IMR-90 (cell line): ENCODE results near the gene MSH6. TPM values are rescaled to one million over a fixed set of nuclear protein-coding genes. Genes with fewer than 3 reads are reported as not detected.

Experiments
- ATAC-seq: fragments of 200-7000 bp; cut with Tn5 transposase; 2 replicates; pipeline ENCODE4 v1.9.1; 2020; ENCODE audit warnings: low read depth, mild to moderate bottlenecking, moderate library complexity
- BruUV-seq: library from RNA; stranded (reverse); fragments of 400-500 nt; replicated peaks from 2 replicates; lab custom pipeline; 2021; lab: Mats Ljungman, UMichigan
- CTCF ChIA-PET: fragments of 300-600 bp; formaldehyde crosslinking; extraction: SDS; loops from one replicate; lab custom pipeline; 2021; ENCODE audit warnings: antibody characterized with exemption; lab: Yijun Ruan, JAX
- POLR2A ChIA-PET: fragments of 300-600 bp; sonication (Branson Sonifier 250); formaldehyde crosslinking; loops from one replicate; lab custom pipeline; 2022; ENCODE audit warnings: antibody characterized with exemption; ENCODE audit not compliant: unreplicated experiment; lab: Charles Lee
- DNase-seq: peaks from one replicate; pipeline ENCODE4 v3.0.0; 2013
- H2AFZ ChIP-seq: replicated peaks from 2 replicates; pipeline ENCODE3; 2013; ENCODE audit warnings: low read length, mild to moderate bottlenecking; ENCODE audit not compliant: poor library complexity
- H2AK5ac ChIP-seq: 2 replicates; pipeline ENCODE4 v1.6.1; 2013; ENCODE audit warnings: low read depth, low read length, inconsistent platforms
- H2AK9ac ChIP-seq: replicated peaks from 2 replicates; pipeline ENCODE3; 2013; ENCODE audit warnings: mild to moderate bottlenecking, low read depth, low read length, moderate library complexity; ENCODE audit not compliant: poor library complexity
- H2BK120ac ChIP-seq: 2 replicates; pipeline ENCODE4 v1.6.1; 2013; ENCODE audit warnings: low read depth, low read length, inconsistent platforms
- H2BK15ac ChIP-seq: 3 replicates; pipeline ENCODE4 v1.6.1; 2013; ENCODE audit warnings: low read depth, low read length, inconsistent platforms
- H2BK20ac ChIP-seq: 2 replicates; pipeline ENCODE4 v1.6.1; 2013; ENCODE audit warnings: low read depth, mild to moderate bottlenecking, inconsistent platforms, low read length, moderate library complexity
- H2BK5ac ChIP-seq: 2 replicates; pipeline ENCODE4 v1.6.1; 2013; ENCODE audit warnings: mild to moderate bottlenecking, low read depth, low read length, inconsistent platforms; ENCODE audit not compliant: poor library complexity, severe bottlenecking
- H3K14ac ChIP-seq: replicated peaks from 2 replicates; pipeline ENCODE4 v1.6.1; 2013; ENCODE audit warnings: low read depth, low read length, inconsistent platforms
- H3K18ac ChIP-seq: 2 replicates; pipeline ENCODE4 v1.6.1; 2013; ENCODE audit warnings: low read depth, low read length, control low read depth
- H3K23ac ChIP-seq: 2 replicates; pipeline ENCODE4 v1.6.1; 2013; ENCODE audit warnings: low read depth, low read length, inconsistent platforms
- H3K27ac ChIP-seq: 2 replicates; pipeline ENCODE4 v1.5.1; 2013; ENCODE audit warnings: mild to moderate bottlenecking, control low read depth, low read length; ENCODE audit not compliant: insufficient read depth
- H3K27me3 ChIP-seq: 2 replicates; pipeline ENCODE4 v1.6.1; 2013; ENCODE audit warnings: low read length; ENCODE audit not compliant: control insufficient read depth, insufficient read depth
- H3K36me3 ChIP-seq: 2 replicates; pipeline ENCODE4 v1.6.1; 2013; ENCODE audit warnings: low read length, mixed read lengths; ENCODE audit not compliant: control insufficient read depth, insufficient read depth
- H3K4ac ChIP-seq: 2 replicates; pipeline ENCODE4 v1.6.1; 2013; ENCODE audit warnings: low read depth, low read length, inconsistent platforms
- H3K4me1 ChIP-seq: 2 replicates; pipeline ENCODE4 v1.6.1; 2013; ENCODE audit warnings: low read length, mixed read lengths; ENCODE audit not compliant: control insufficient read depth, insufficient read depth
- H3K4me2 ChIP-seq: 2 replicates; pipeline ENCODE4 v1.6.1; 2013; ENCODE audit warnings: low read depth, mild to moderate bottlenecking, control low read depth, low read length, moderate library complexity
- H3K4me3 ChIP-seq: 2 replicates; pipeline ENCODE4 v1.5.1; 2013; ENCODE audit warnings: low read depth, mild to moderate bottlenecking, control low read depth, low read length, moderate library complexity; ENCODE audit not compliant: insufficient read depth
- H3K56ac ChIP-seq: 2 replicates; pipeline ENCODE4 v1.6.1; 2013; ENCODE audit warnings: low read length, inconsistent platforms; ENCODE audit not compliant: insufficient read depth; ENCODE audit errors: extremely low read depth
- H3K79me1 ChIP-seq, 2 experiments: 2 replicates each; pipeline ENCODE4 v1.6.1; 2013; ENCODE audit warnings: low read length in 2 of 2, inconsistent platforms in 1 of 2, low read depth in 1 of 2
- H3K9ac ChIP-seq: 2 replicates; pipeline ENCODE4 v1.6.1; 2013; ENCODE audit warnings: low read depth, low read length, control low read depth
- H3K9me1 ChIP-seq: 2 replicates; pipeline ENCODE4 v1.6.1; 2013; ENCODE audit warnings: low read length, inconsistent platforms; ENCODE audit not compliant: insufficient read depth
- H3K9me3 ChIP-seq: 2 replicates; pipeline ENCODE4 v1.6.1; 2013; ENCODE audit warnings: low read length; ENCODE audit not compliant: control insufficient read depth, insufficient read depth
- H4K20me1 ChIP-seq: 2 replicates; pipeline ENCODE4 v1.6.1; 2013; ENCODE audit warnings: low read length, inconsistent platforms; ENCODE audit not compliant: insufficient read depth
- H4K5ac ChIP-seq: 2 replicates; pipeline ENCODE4 v1.6.1; 2013; ENCODE audit warnings: mild to moderate bottlenecking, low read depth, low read length, control low read depth
- H4K8ac ChIP-seq, 2 experiments: 2 replicates each; pipeline ENCODE4 v1.6.1; 2013; ENCODE audit warnings: low read depth in 2 of 2, low read length in 2 of 2, control low read depth in 1 of 2, inconsistent platforms in 1 of 2
- H4K91ac ChIP-seq: 2 replicates; pipeline ENCODE4 v1.6.1; 2013; ENCODE audit warnings: low read depth, low read length, inconsistent platforms; ENCODE audit not compliant: insufficient read depth
- BHLHE40 ChIP-seq: fragments of 150-350 bp; IDR thresholded peaks from 2 replicates; pipeline ENCODE4 v1.6.1; 2016; ENCODE audit warnings: mild to moderate bottlenecking, low read depth, low read length
- CEBPB ChIP-seq: IDR thresholded peaks from 2 replicates; pipeline ENCODE4 v1.6.1; 2012; ENCODE audit warnings: low read depth, low read length, improper control_type of control experiment
- CHD1 ChIP-seq: IDR thresholded peaks from 2 replicates; pipeline ENCODE4 v1.6.1; 2012; ENCODE audit warnings: low read depth, low read length, improper control_type of control experiment
- CTCF ChIP-seq: conservative IDR thresholded peaks from 2 replicates; pipeline ENCODE4 v1.5.1; 2012; ENCODE audit warnings: mild to moderate bottlenecking, low read depth, low read length, improper control_type of control experiment
- ELK1 ChIP-seq: fragments of 150-350 bp; IDR thresholded peaks from 2 replicates; pipeline ENCODE4 v1.6.1; 2016; ENCODE audit warnings: low read depth, mild to moderate bottlenecking, low read length, moderate library complexity, borderline replicate concordance
- FOS ChIP-seq: fragments of 150-350 bp; IDR thresholded peaks from 2 replicates; pipeline ENCODE4 v1.6.1; 2016; ENCODE audit warnings: low read depth, low read length
- MAFK ChIP-seq: IDR thresholded peaks from 2 replicates; pipeline ENCODE4 v1.6.1; 2012; ENCODE audit warnings: low read depth, low read length, improper control_type of control experiment
- MAZ ChIP-seq: IDR thresholded peaks from 2 replicates; pipeline ENCODE4 v1.6.1; 2012; ENCODE audit warnings: low read depth, mild to moderate bottlenecking, low read length, improper control_type of control experiment, moderate library complexity, borderline replicate concordance
- NFE2L2 ChIP-seq: fragments of 150-350 bp; IDR thresholded peaks from 2 replicates; pipeline ENCODE4 v1.6.1; 2016; ENCODE audit warnings: low read depth, mild to moderate bottlenecking, low read length
- POLR2A ChIP-seq: IDR thresholded peaks from 2 replicates; pipeline ENCODE4 v1.6.1; 2012; ENCODE audit warnings: mild to moderate bottlenecking, low read depth, low read length
- RAD21 ChIP-seq: IDR thresholded peaks from 2 replicates; pipeline ENCODE4 v1.6.1; 2012; ENCODE audit warnings: low read length, improper control_type of control experiment
- RCOR1 ChIP-seq: IDR thresholded peaks from 2 replicates; pipeline ENCODE4 v1.6.1; 2012; ENCODE audit warnings: mild to moderate bottlenecking, low read length, improper control_type of control experiment; ENCODE audit not compliant: insufficient replicate concordance
- RFX5 ChIP-seq: IDR thresholded peaks from 2 replicates; pipeline ENCODE4 v1.8.0; 2012; ENCODE audit warnings: low read depth, mild to moderate bottlenecking, low read length, moderate library complexity
- SMC3 ChIP-seq: fragments of 150-350 bp; IDR thresholded peaks from 2 replicates; pipeline ENCODE4 v1.6.1; 2016; ENCODE audit warnings: low read depth, mild to moderate bottlenecking, antibody characterized with exemption, low read length, moderate library complexity
- USF2 ChIP-seq: fragments of 150-350 bp; IDR thresholded peaks from 2 replicates; pipeline ENCODE4 v1.6.1; 2017; ENCODE audit warnings: mild to moderate bottlenecking, antibody characterized with exemption, low read length, low read depth
- WGBS, 2 experiments: methylation state at CpG; one replicate each; pipeline versions ENCODE4 v1.1.5 to v1.1.7; 2013; ENCODE audit warnings: missing lambda C conversion rate in 2 of 2; ENCODE audit not compliant: insufficient read length in 1 of 2; ENCODE audit errors: extremely low coverage in 2 of 2; 5-methylcytosine and 5-hydroxymethylcytosine counted together
- dilution Hi-C: fragments of 300-500 bp; cut with HindIII; formaldehyde crosslinking; loops from one replicate; pipeline ENCODE4 v1.14.3; 2018; ENCODE audit warnings: low sequenced_read_pairs; ENCODE audit not compliant: unreplicated experiment
- in situ Hi-C: fragments of 300-500 bp; cut with MboI; formaldehyde crosslinking; loops from 3 replicates; pipeline ENCODE4 v1.14.3; 2019; ENCODE audit warnings: low sequenced_read_pairs, inconsistent platforms, mixed read lengths
- intact Hi-C: fragments of 100-400 bp; cut with micrococcal nuclease; formaldehyde crosslinking; loops from 2 replicates; pipeline ENCODE4 v1.10.0; 2022
- polyA plus RNA-seq, 3 experiments: library from polyadenylated mRNA; depleted of rRNA; stranded (reverse); fragments of >200 nt; gene quantifications; 2 replicates each; pipeline ENCODE4 v1.2.3, GENCODE V29; 2012; ENCODE audit warnings: low replicate concordance in 1 of 3
- total RNA-seq: library from RNA; depleted of rRNA; stranded (reverse); fragments of >200 nt; gene quantifications from 2 replicates; pipeline ENCODE4 v1.2.3, GENCODE V29; 2012

Gene MSH6
- total and polyA plus RNA-seq, 2 of the 4 experiments (the other 2 are of a cell fraction), result 17.1 to 48.9 TPM

GRCh38 chr2:47842846-47843245, 59.9 kb downstream of the MSH6 start:
- H3K9ac ChIP-seq, result no peak overlapping the region
- no peak overlapping the region for H4K5ac ChIP-seq
- H2BK20ac ChIP-seq, result no peak overlapping the region
- no peak overlapping the region for H3K27ac ChIP-seq
- peaks cover 2% of the 10 kb centered on the region; the same call in 1 of the 2 replicates for H3K4me1 ChIP-seq
- peaks cover 31 to 57% of the 10 kb centered on the region in 2 experiments for H3K79me1 ChIP-seq
- no peak overlapping the region for H2AK9ac ChIP-seq
- H3K23ac ChIP-seq, result no peak overlapping the region
- no peak overlapping the region for H4K91ac ChIP-seq
- DNase-seq (no peak), ATAC-seq (no peak)
- H3K27me3 ChIP-seq, result no peaks in the 10 kb centered on the region
- no peak overlapping the region; the same call in 1 of the 2 replicates for H2AK5ac ChIP-seq
- peak overlapping the region; percentile 66; the same call in 1 of the 2 replicates for H3K14ac ChIP-seq
- in situ Hi-C loops, result no loop called here
- ChIA-PET POLR2A (no interaction called here), CTCF (interaction anchor here (0.6 to 0.7 kb wide), 2 partner anchors 62 to 458 kb away, joined by 4 to 6 read pairs; no protein-coding TSS in a partner anchor)
- no peak overlapping the region for H2BK5ac ChIP-seq
- no peak overlapping the region for H2BK15ac ChIP-seq
- BruUV-seq, result no TSS peak
- H4K20me1 ChIP-seq, result peaks cover 52% of the 10 kb centered on the region
- WGBS, 2 experiments, result no CpG with 5 or more reads among the region's 3 CpGs
- no peak overlapping the region for H3K4ac ChIP-seq
- no peak overlapping the region for H2AFZ ChIP-seq
- H3K36me3 ChIP-seq, result peaks cover 5% of the 10 kb centered on the region
- intact Hi-C loops, result no loop called here
- H3K9me1 ChIP-seq, result peaks cover 8% of the 10 kb centered on the region; the same call in 1 of the 2 replicates
- no peak overlapping the region for H3K18ac ChIP-seq
- TF ChIP-seq USF2, result no peak
- no peak for TF ChIP-seq RAD21
- TF ChIP-seq MAZ, result no peak
- no peak for TF ChIP-seq MAFK
- TF ChIP-seq RCOR1, result no peak
- no peak for TF ChIP-seq ELK1
- no peak for TF ChIP-seq BHLHE40
- TF ChIP-seq CHD1, result no peak
- TF ChIP-seq NFE2L2, result no peak
- TF ChIP-seq CEBPB, result no peak
- TF ChIP-seq FOS, result no peak
- TF ChIP-seq POLR2A, result no peak
- no peak for TF ChIP-seq CTCF
- no peak for TF ChIP-seq SMC3
- TF ChIP-seq RFX5, result no peak
- H2BK120ac ChIP-seq, result no peak overlapping the region
- H3K4me3 ChIP-seq, result no peak overlapping the region
- H4K8ac ChIP-seq, result no peak overlapping the region
- no peak overlapping the region for H3K4me2 ChIP-seq
- no peaks in the 10 kb centered on the region for H3K9me3 ChIP-seq
- dilution Hi-C loops, result no loop called here
- H3K56ac ChIP-seq, result no peak overlapping the region
